Lower leg skin (tissue), 4 donors: ENCODE results near the gene SZT2. TPM values are rescaled to one million over a fixed set of nuclear protein-coding genes. Genes with fewer than 3 reads are reported as not detected.
A peak's percentile ranks its signal among the peaks of the same experiment; 100 is the strongest.
"Not testable (repeated sequence)": the region's sequence is repeated elsewhere in the genome, so short reads cannot be mapped to it uniquely, and the experiment has no call there.

ENCODE experiments used
- DNase-seq, 2 donors: peaks; one replicate each; pipeline ENCODE4 v3.0.0-alpha.2; 2019; ENCODE audit warnings: low spot score in 2 of 2
- H3K4me3 ChIP-seq: fragments of 200-600 bp; sonication (generic); 2 replicates; pipeline ENCODE4 v1.5.1; 2017; ENCODE audit warnings: mild to moderate bottlenecking, low read depth; ENCODE audit not compliant: poor library complexity, severe bottlenecking
- CTCF ChIP-seq, 3 donors: fragments of 450-650 bp; IDR thresholded peaks; one replicate each; pipeline ENCODE4 v1.5.1; 2016; ENCODE audit warnings: antibody characterized with exemption in 3 of 3, mild to moderate bottlenecking in 3 of 3, moderate library complexity in 2 of 3
- POLR2A ChIP-seq, 2 donors: fragments of 450-650 bp; IDR thresholded peaks; one replicate each; pipeline ENCODE4 v1.6.1; 2016 to 2017; ENCODE audit warnings: antibody characterized with exemption in 2 of 2, mild to moderate bottlenecking in 1 of 2, moderate library complexity in 1 of 2
- WGBS, 2 donors: methylation state at CpG; one replicate each; pipeline ENCODE4 v1.1.5; 2018; 5-methylcytosine and 5-hydroxymethylcytosine counted together
- intact Hi-C: fragments of 100-400 bp; cut with DNase I; formaldehyde crosslinking; loops from one replicate; pipeline ENCODE4 v1.15.0; 2023; ENCODE audit warnings: low total_unique reads
- total RNA-seq, 4 donors: library from RNA; depleted of rRNA; stranded (reverse); fragments of >200 nt; gene quantifications; one replicate each; pipeline ENCODE4 v1.1.0, GENCODE V29; 2016

SZT2 gene
- total RNA-seq, 4 donors from 2014 or later, result 33.2 to 75.3 (median 42.0) TPM

- DNase-seq, result no peak
- 94 to 96% methylated on average over 1 of the region's 1 CpG for WGBS, 2 donors
- no peak overlapping the region for H3K4me3 ChIP-seq
- TF ChIP-seq POLR2A (IDR thresholded peaks at IDR 0.05) (no peak), CTCF (IDR thresholded peaks at IDR 0.05) (no peak)
- intact Hi-C loops, result no loop called here
These were observed 101.4 kb downstream of the SZT2 start for GRCh38 chr1:43491061-43491460.

GRCh38 chr1:43492826-43493225 is 103.1 kb downstream of the SZT2 start:
- intact Hi-C loops, result no loop called here
- 19 to 20% methylated on average over 2 of the region's 2 CpGs for WGBS, 2 donors
- H3K4me3 ChIP-seq, result no peak overlapping the region
- TF ChIP-seq POLR2A (IDR thresholded peaks at IDR 0.05) (no peak), CTCF (IDR thresholded peaks at IDR 0.05) (no peak)
- no peak for DNase-seq

GRCh38 chr1:43493661-43494450 is 104.2 kb downstream of the SZT2 start:
- intact Hi-C loops, result no loop called here
- no peak for DNase-seq
- TF ChIP-seq POLR2A (IDR thresholded peaks at IDR 0.05), result no peak
- TF ChIP-seq CTCF (IDR thresholded peaks at IDR 0.05), result no peak

GRCh38 chr1:43495204-43495603 is 105.5 kb downstream of the SZT2 start:
- peak in 1 of 2 donors; percentile 80 for DNase-seq
- 90 to 91% methylated on average over 7 of the region's 7 CpGs for WGBS, 2 donors
- no peak overlapping the region for H3K4me3 ChIP-seq
- no peak for TF ChIP-seq POLR2A (IDR thresholded peaks at IDR 0.05)
- TF ChIP-seq CTCF (IDR thresholded peaks at IDR 0.05), result no peak
- intact Hi-C loops, result no loop called here

More at GRCh38 chr1:43493661-43494450, 104.2 kb downstream of the SZT2 start:
- WGBS, 2 donors, result 48 to 50% methylated on average over 11 of the region's 11 CpGs
- H3K4me3 ChIP-seq, result no peak overlapping the region

- no peak overlapping the region for H3K4me3 ChIP-seq
- intact Hi-C loops, result no loop called here
- TF ChIP-seq CTCF (IDR thresholded peaks at IDR 0.05) (no peak), POLR2A (IDR thresholded peaks at IDR 0.05) (no peak)
- no peak for DNase-seq
- WGBS, 2 donors, result 79 to 85% methylated on average over 6 of the region's 6 CpGs
These were observed 110.2 kb downstream of the SZT2 start for GRCh38 chr1:43499898-43500297.

- DNase-seq, intact Hi-C loops, H3K4me3 ChIP-seq: not testable (repeated sequence)
- WGBS, 2 donors, result 98% methylated on average over 25 of the region's 33 CpGs; no CpG with 5 or more reads in 1 of the 2 donors
These were observed 112.1 kb downstream of the SZT2 start for GRCh38 chr1:43501806-43502205.
